ENCODE results near the gene SH3PXD2A.

The SH3PXD2A gene

GRCh38 chr10:103589074-103589630 is 266.2 kb downstream of the SH3PXD2A start:
- DNase-seq: no peak

GRCh38 chr10:103587073-103587472 is 268.3 kb downstream of the SH3PXD2A start:
- DNase-seq: no peak

DNA sequence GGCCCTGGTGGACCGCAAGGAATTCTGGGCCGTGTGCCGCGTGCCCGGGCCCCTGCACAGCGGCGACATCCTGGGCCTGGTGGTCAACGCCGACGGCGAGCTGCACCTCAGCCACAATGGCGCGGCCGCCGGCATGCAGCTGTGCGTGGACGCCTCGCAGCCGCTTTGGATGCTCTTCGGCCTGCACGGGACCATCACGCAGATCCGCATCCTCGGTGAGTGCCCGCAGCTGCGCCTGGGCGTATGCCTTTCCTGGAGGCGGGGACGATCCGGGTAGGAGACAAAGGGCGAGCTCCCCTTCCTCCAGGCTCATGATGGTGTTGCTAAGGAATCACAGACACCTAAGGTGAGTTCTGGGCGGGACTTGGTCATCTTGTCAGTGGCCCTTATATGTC is 270.4 kb downstream of the SH3PXD2A start:
- DNase-seq: no peak

GRCh38 chr10:103584216-103585010 is 271.0 kb downstream of the SH3PXD2A start:
- DNase-seq: no peak

DNA sequence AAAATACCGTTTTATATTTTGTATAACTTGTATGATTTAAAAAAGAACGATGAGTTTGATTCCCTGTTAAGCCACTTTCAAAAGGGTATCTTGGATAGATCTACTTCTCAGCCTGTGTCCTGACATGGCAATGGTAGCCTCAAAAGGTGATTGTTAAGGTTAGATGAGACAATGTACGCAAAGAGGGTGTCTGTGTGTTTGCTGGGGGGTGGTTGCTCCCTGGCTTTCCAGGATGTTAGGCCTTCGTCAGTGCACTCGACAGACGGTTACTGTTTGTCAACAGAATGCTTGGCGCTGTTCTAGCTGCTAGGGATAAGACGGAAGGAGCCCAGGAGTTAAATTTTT is 271.5 kb downstream of the SH3PXD2A start:
- DNase-seq: no peak

GRCh38 chr10:103582331-103583123 is 272.8 kb downstream of the SH3PXD2A start:
- no peak for DNase-seq

DNA sequence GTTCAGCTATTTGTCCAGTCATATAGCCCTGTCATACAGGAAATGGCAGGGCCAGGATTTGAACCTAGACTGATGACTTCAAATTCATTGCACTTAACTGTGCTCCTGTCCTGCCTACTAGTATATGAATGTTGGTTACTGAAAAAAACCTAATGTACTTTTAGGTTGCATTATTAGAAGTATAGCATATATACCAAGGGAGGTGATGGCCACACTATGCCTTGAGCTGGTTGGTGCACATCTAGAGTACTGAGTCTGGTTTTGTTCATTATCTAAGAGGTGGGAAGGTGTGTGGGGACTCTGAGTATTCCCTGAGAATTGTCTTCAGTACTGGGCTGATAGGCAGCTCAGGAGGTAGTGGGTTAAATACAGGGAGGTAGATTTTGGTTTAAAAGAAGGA is 273.9 kb downstream of the SH3PXD2A start:
- DNase-seq: no peak

DNA sequence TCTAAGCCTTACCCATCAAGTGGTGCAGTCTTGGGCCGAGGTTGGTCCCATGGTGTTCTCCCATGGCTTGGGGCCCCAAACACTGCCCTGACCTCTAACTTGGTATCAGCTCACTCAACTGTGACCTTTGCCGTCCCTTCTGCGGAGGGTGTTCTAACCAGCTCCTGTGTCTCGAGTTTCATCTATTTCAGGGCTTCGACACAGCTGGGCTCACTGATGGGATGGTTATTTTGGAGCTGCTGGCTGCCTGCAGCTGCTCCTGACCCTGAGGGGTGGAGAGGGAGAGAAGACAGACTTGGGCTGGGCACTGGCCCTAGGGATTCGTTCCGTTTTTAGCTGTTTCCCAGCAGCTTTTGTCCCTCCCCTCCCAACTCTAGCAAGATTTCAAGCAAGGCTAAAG is 274.9 kb downstream of the SH3PXD2A start:
- DNase-seq: no peak

GRCh38 chr10:103580011-103580410 is 275.4 kb downstream of the SH3PXD2A start:
- DNase-seq: no peak

DNA sequence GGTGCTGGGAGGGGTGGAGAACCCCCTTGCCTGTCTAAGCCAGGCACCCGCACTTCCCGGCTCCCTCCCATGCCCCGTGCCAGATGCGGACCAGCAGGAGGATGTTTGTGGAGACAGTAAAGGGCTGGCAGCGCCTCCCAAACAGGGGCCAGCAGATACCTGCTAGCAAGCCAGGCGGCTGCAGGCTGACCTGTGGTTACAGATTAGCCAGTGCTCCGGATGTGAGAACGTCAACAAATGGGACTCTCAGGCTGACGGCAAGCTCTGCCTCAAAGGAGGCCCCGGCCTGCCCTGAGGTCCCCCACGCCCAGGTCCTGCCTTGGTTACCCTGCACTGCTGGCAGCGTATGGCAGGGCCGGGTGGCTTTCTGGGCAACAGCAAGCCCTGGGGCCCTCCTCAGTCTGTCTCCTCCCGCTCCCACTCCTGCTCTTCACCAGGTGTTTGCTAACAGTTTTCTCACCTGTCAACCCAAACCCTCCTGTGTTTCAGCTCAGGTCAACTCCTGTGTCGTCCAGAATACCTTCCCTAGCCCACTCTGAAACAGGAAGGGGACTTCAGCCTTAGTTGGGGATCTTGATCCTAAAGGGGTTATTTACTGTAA is 276.5 kb downstream of the SH3PXD2A start:
- peak; percentile 22 for DNase-seq

DNA sequence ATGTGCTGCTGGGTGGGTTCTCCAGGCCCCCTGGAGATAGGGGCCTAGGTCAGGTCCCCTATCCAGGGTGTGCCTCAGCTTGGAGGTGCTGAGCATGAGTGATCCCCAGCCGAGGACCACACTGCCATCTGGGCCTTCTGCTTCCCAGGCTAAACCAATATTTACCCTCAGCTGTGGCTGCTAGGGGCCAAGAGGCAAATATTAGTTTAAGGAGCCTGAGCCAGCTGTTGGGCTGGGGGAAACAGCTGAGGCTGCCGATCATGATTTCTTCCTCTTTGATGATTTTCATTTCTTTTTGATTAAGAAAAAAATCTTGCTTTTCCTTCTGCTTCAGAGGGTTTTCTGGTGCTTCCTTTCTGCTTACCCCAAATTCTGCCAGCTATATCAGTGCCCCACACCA is 278.5 kb downstream of the SH3PXD2A start:
- peak; percentile 85 for DNase-seq

- DNase-seq: no peak
These were observed 279.3 kb downstream of the SH3PXD2A start for GRCh38 chr10:103576076-103576471.

DNA sequence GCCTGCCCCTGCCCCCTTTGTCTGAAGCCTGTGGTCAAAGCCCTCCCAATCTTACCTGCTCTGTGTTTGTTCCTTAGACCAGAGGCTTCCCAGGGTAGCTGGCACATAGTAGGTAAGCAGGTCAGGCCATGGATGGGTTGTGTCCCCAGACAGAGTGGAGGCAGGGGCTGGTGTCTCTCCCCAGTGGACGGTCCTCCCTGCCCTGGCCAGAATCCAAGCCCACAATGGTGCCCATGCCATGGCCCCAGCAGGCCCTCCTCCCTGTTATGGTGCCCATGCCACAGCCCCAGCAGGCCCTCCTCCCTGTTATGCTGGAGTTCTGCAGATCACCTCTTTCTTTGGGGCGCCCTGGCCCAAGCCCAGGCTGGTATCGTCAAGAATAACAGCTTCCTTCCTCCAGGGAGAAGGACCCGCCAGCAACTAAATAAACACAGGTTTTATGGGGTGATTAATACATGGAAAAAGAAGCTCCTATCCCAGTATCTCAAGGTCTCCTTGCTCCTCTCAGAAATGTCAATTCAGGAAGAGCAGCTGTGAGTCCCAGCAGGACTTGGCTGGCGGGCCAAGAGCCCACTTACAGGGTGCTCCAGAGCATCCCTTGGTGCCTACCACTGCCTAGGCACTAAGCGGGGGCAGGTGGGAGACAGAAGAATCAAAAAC is 279.8 kb downstream of the SH3PXD2A start:
- peak; percentile 21 for DNase-seq

DNA sequence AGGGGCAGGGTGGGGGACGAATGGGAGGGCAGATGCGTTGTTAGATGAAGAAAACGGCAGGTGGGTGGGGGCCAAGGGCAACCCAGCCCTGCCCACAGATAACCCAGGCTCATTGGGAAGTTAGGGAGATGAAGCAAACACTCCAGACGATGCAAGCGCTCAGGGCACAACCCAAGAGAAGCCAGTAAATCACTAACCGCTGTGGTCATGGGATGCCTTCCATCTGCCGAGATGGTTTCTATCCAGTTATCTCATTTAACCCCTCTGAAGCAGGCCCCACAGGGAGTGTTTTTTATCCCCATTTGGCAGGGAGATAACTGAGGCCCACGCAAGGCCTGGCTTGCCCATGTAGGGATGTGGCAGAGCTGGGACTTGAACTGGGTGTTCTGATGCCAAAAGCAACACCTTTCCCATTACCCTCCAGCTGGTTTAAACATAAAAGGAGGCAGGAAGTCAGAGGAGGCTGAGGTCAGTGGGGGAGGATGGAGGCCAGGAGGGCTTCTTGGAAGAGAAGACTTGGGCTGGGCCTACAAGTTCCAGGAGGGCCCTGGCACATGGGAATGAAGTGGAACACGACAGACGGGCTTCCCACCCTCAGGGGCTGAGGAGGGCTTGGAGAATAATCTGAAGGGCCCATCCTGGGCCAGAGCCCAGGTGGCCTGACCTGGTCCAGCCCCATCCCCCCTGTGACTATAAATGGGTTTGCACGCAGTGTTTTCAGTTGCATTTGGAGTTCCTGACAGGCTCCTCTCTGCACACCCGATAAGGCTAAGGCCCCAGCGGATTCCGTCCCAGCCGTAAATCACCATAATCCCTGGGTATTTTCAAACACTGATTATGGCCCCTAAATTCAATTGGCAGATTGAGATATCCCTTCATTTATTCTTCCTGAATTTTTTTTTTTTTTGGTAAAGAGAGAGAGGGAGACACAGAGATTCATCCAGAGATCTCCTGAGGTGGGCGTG is 281.0 kb downstream of the SH3PXD2A start:
- DNase-seq: no peak

DNA sequence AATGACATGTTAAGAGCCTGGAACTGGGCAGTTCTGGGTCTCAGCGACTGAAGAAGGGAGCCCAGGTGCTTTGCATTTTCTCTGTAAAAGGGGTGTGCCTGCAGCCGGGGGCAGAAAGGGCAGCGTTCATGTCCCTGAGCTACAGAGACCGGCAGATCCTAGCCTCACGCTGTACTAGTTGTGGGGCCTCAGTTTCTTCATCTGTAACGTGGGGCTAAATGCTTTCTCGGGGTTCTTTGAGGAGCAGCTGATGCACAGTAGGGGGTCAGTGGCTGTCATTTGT is 282.2 kb downstream of the SH3PXD2A start:
- DNase-seq: no peak

DNA sequence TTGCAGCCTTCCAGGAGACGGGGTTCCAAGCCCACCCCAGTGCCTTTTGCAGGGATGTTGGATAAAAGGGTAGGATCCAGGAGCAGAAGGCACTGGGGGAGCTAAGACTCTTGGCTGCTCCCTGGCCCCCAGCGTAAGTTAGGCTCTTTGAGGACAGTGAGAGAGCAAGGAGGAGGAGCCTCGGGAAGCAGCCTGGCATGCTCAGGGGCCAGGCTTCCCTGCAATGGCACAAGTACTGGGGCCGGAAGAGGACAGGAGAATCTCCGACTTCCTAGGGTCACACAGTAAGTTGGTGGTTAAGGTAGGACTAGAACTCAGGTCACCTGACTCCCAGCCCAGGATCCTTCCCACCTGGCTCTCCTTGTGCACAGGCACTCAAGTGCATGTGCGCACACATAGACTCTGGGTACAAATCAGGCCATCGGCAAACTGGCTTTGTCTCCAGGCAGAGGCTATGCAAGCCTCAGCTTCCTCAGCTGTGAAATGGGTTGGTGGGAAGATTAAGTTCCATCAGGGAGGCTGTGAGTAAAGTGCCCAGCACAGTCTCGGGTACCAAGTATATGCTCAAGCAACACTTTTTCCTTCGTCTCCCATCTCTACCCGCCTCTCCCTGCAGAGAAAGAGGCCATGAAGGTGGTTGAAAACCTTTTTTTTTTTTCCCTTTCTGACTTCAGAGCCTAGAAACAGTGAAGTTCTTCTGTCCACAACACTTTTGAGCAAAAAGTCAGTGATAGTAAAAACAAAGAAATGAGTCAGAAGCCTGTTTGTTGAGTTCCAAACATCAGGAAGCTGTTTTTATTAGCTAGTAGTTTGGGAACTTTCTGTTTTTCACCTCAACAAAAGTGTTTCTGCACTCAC is 282.8 kb downstream of the SH3PXD2A start:
- DNase-seq: no peak

GRCh38 chr10:103571656-103571975 is 283.8 kb downstream of the SH3PXD2A start:
- DNase-seq: no peak

DNA sequence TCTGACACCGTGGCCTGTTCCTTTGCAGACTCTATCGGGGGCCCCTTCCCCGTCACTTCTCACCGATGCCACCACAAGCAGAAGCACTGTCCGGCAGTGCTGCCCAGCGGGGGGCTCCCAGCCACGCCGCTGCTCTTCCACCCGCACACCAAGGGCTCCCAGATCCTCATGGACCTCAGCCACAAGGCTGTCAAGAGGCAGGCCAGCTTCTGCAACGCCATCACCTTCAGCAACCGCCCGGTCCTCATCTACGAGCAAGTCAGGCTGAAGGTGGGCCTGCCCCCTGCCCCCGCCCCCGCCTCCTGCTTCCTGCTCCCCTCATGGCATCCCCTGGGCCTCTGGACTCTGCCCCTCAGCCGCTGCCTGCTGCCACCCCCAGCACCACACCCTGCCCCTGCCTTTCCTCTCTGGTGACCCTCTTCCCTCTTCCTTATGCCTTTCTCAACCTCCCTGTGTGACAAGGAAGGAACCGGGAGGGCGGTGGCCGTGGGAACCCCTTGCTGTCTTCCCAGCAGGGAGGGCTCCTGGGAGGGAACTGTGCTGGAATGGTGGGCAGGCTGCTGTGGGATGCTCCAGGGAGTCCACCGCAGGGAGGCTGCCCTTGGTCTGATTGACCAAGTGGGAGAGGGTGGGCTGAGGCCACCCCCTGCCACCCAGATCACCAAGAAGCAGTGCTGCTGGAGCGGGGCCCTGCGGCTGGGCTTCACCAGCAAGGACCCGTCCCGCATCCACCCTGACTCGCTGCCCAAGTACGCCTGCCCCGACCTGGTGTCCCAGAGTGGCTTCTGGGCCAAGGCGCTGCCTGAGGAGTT is 284.3 kb downstream of the SH3PXD2A start:
- no peak for DNase-seq

- DNase-seq: no peak
These were observed 285.5 kb downstream of the SH3PXD2A start for GRCh38 chr10:103569896-103570295.

DNA sequence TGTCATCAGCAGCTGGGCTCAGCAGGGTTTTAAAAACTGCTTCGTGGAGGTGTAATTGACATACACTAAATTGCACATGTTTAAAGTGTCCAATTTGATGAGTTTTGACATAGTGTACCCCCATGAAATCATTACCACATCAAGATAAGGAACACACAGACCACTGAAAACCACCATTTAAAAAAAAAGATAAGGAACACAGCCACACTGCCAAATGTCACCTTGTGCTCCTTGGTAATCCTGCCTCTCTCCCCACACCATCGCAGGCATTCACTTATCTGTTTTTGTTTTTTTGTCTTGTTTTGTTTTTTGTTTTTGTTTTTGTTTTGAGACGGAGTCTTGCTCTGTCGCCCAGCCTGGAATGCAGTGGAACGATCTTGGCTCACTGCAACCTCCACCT is 286.9 kb downstream of the SH3PXD2A start:
- no peak for DNase-seq
